ENCODE data around the gene CFAP58. TPM values are rescaled to one million over a fixed set of nuclear protein-coding genes. Genes with fewer than 3 reads are reported as not detected.

Gene CFAP58
- total and polyA plus RNA-seq, 2 of the 13 experiments (the other 11 are each of a cell fraction or from before 2014, with no cell fraction given), result 0.03 TPM; not detected in 1

DNA sequence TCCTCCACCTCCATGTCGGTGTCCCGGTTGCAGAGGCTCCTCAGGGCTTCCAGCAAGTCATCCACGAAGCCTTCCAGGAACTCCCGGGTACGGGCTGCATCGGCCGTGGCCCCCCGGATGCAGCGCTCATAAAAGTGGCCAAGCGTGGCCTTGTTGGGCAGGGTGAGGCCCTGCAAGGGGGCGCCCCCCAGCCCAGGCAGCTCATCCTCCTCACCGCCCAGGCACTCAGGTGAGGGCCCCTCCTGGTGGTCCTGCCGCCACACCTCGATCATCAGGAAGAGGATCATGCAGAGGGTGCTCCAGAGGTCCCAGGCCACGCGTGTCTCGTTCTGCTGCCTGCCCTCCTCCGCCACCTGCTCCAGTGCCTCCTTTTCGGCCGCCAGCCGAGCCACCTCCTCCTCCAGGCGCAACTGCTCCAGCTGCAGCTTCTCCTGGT, 38.1 kb upstream of the CFAP58 start:
- no peak overlapping the region for H3K4me3 ChIP-seq (replicated peaks in 1 of 3; ENCODE audit: insufficient read depth in 1 of 3, low read depth in 2 of 3, low read length in 3 of 3)
- H3K9ac ChIP-seq (ENCODE audit: insufficient read depth, low read depth, low read length), result no peak overlapping the region
- WGBS (ENCODE audit: low lambda C conversion rate), result 99% methylated on average over 18 of the region's 22 CpGs
- BruUV-seq (replicated peaks), result no TSS peak
- H3K9me3 ChIP-seq (ENCODE audit: low read length), result no peaks in the 10 kb centered on the region
- peaks cover 8 to 10% of the 10 kb centered on the region in 2 experiments; a peak in 4 of 5 replicates for H3K36me3 ChIP-seq (replicated peaks in 1 of 2; ENCODE audit: control insufficient read depth in 1 of 2, insufficient read depth in 2 of 2, low read length in 2 of 2)
- DNase-seq (ENCODE audit: low spot score), result no peak
- in situ Hi-C loops (cut with HindIII; ENCODE audit: extremely low pct_ligation_motif_present, low pct_unique_long_range_greater_than_20kb) (no loop called here), intact Hi-C loops (cut with micrococcal nuclease; ENCODE audit: unreplicated experiment) (no loop called here)
- ATAC-seq, result no peak
- 0 out of 2 replicates have a peak, but pooled peaks cover 3% of the 10 kb centered on the region for H4K20me1 ChIP-seq (ENCODE audit: insufficient read depth, low read length)
- no peaks in the 10 kb centered on the region for H3K79me2 ChIP-seq (ENCODE audit: insufficient read depth, low read length)
- no peak overlapping the region for H3K27ac ChIP-seq (ENCODE audit: extremely low read length, insufficient read depth, low read length)
- ChIA-PET POLR2A (no interaction called here), CTCF (ENCODE audit: low intra/inter-chr PET ratio, low total read pairs) (interaction anchor here (1.1 kb wide), 1 partner anchor 35 kb away, joined by 3 read pairs; no protein-coding TSS in a partner anchor)
- no peaks in the 10 kb centered on the region for H3K27me3 ChIP-seq (ENCODE audit: control insufficient read depth in 1 of 2, insufficient read depth in 2 of 2, low read length in 2 of 2)
- H2AFZ ChIP-seq (ENCODE audit: low read length), result no peak overlapping the region
- FAIRE-seq, result no peak
- no peak overlapping the region for H3K4me2 ChIP-seq (ENCODE audit: low read depth, low read length)
- no peaks in the 10 kb centered on the region for H3K4me1 ChIP-seq (ENCODE audit: insufficient read depth, low read length)
- TF ChIP-seq NPAS2 (CRISPR knock-in tag; IDR thresholded peaks at IDR 0.05; ENCODE audit: borderline replicate concordance) (no peak), FOXM1 (CRISPR knock-in tag; IDR thresholded peaks at IDR 0.05) (no peak), AHR (CRISPR knock-in tag; IDR thresholded peaks at IDR 0.05) (no peak), ZNF382 (CRISPR knock-in tag; IDR thresholded peaks at IDR 0.05; ENCODE audit: borderline replicate concordance) (no peak), ERF (CRISPR knock-in tag; IDR thresholded peaks at IDR 0.05) (no peak), ZNF546 (CRISPR knock-in tag; conservative IDR thresholded peaks at IDR 0.05) (no peak), CEBPG (CRISPR knock-in tag; IDR thresholded peaks at IDR 0.05) (no peak), IKZF1 (IDR thresholded peaks at IDR 0.05) (no peak), HES4 (CRISPR knock-in tag; IDR thresholded peaks at IDR 0.05; ENCODE audit: borderline replicate concordance) (no peak)
- TF ChIP-seq, protein P1, sequence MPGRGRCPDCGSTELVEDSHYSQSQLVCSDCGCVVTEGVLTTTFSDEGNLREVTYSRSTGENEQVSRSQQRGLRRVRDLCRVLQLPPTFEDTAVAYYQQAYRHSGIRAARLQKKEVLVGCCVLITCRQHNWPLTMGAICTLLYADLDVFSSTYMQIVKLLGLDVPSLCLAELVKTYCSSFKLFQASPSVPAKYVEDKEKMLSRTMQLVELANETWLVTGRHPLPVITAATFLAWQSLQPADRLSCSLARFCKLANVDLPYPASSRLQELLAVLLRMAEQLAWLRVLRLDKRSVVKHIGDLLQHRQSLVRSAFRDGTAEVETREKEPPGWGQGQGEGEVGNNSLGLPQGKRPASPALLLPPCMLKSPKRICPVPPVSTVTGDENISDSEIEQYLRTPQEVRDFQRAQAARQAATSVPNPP (CRISPR knock-in tag; IDR thresholded peaks at IDR 0.05), result no peak
- TF ChIP-seq, protein P2, sequence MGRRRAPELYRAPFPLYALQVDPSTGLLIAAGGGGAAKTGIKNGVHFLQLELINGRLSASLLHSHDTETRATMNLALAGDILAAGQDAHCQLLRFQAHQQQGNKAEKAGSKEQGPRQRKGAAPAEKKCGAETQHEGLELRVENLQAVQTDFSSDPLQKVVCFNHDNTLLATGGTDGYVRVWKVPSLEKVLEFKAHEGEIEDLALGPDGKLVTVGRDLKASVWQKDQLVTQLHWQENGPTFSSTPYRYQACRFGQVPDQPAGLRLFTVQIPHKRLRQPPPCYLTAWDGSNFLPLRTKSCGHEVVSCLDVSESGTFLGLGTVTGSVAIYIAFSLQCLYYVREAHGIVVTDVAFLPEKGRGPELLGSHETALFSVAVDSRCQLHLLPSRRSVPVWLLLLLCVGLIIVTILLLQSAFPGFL (CRISPR knock-in tag; IDR thresholded peaks at IDR 0.05), result no peak
- TF ChIP-seq, protein P3, sequence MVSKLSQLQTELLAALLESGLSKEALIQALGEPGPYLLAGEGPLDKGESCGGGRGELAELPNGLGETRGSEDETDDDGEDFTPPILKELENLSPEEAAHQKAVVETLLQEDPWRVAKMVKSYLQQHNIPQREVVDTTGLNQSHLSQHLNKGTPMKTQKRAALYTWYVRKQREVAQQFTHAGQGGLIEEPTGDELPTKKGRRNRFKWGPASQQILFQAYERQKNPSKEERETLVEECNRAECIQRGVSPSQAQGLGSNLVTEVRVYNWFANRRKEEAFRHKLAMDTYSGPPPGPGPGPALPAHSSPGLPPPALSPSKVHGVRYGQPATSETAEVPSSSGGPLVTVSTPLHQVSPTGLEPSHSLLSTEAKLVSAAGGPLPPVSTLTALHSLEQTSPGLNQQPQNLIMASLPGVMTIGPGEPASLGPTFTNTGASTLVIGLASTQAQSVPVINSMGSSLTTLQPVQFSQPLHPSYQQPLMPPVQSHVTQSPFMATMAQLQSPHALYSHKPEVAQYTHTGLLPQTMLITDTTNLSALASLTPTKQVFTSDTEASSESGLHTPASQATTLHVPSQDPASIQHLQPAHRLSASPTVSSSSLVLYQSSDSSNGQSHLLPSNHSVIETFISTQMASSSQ (IDR thresholded peaks at IDR 0.05; ENCODE audit: low read depth), result no peak
- TF ChIP-seq, protein P3 (CRISPR knock-in tag; IDR thresholded peaks at IDR 0.05; ENCODE audit: borderline replicate concordance), result no peak
- TF ChIP-seq, protein P4, sequence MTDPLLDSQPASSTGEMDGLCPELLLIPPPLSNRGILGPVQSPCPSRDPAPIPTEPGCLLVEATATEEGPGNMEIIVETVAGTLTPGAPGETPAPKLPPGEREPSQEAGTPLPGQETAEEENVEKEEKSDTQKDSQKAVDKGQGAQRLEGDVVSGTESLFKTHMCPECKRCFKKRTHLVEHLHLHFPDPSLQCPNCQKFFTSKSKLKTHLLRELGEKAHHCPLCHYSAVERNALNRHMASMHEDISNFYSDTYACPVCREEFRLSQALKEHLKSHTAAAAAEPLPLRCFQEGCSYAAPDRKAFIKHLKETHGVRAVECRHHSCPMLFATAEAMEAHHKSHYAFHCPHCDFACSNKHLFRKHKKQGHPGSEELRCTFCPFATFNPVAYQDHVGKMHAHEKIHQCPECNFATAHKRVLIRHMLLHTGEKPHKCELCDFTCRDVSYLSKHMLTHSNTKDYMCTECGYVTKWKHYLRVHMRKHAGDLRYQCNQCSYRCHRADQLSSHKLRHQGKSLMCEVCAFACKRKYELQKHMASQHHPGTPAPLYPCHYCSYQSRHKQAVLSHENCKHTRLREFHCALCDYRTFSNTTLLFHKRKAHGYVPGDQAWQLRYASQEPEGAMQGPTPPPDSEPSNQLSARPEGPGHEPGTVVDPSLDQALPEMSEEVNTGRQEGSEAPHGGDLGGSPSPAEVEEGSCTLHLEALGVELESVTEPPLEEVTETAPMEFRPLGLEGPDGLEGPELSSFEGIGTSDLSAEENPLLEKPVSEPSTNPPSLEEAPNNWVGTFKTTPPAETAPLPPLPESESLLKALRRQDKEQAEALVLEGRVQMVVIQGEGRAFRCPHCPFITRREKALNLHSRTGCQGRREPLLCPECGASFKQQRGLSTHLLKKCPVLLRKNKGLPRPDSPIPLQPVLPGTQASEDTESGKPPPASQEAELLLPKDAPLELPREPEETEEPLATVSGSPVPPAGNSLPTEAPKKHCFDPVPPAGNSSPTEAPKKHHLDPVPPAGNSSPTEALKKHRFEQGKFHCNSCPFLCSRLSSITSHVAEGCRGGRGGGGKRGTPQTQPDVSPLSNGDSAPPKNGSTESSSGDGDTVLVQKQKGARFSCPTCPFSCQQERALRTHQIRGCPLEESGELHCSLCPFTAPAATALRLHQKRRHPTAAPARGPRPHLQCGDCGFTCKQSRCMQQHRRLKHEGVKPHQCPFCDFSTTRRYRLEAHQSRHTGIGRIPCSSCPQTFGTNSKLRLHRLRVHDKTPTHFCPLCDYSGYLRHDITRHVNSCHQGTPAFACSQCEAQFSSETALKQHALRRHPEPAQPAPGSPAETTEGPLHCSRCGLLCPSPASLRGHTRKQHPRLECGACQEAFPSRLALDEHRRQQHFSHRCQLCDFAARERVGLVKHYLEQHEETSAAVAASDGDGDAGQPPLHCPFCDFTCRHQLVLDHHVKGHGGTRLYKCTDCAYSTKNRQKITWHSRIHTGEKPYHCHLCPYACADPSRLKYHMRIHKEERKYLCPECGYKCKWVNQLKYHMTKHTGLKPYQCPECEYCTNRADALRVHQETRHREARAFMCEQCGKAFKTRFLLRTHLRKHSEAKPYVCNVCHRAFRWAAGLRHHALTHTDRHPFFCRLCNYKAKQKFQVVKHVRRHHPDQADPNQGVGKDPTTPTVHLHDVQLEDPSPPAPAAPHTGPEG (CRISPR knock-in tag; IDR thresholded peaks at IDR 0.05), result no peak
